ENCODE data around the gene AREL1.

GRCh38 chr14:74737753-74738325 is 25.0 kb upstream of the AREL1 start:
- TF ChIP-seq CTCF (IDR thresholded peaks at IDR 0.05) (no peak), POLR2AphosphoS5 (IDR thresholded peaks at IDR 0.05) (no peak), POLR2A (IDR thresholded peaks at IDR 0.05) (no peak)

Measured in breast epithelium (tissue), 3 donors.